Measurements from ENCODE around the gene NIPAL3. TPM values are rescaled to one million over a fixed set of nuclear protein-coding genes. Genes with fewer than 3 reads are reported as not detected.
A peak's percentile ranks its signal among the peaks of the same experiment; 100 is the strongest.

Gene NIPAL3
- polyA plus RNA-seq, 1 donor from 2014 or later, result 9.6 TPM

GRCh38 chr1:24416666-24417391, 1.2 kb downstream of the NIPAL3 start:
- Histone ChIP-seq H3K27ac (ENCODE audit: low read length) (no peak overlapping the region), H3K79me2 (replicated peaks; ENCODE audit: insufficient read depth, low read length) (no peaks in the 10 kb centered on the region), H3F3A (ENCODE audit: insufficient read depth, low read length, poor library complexity, severe bottlenecking) (no peaks in the 10 kb centered on the region), H4K20me1 (ENCODE audit: insufficient read depth) (no peaks in the 10 kb centered on the region), H3K9ac (ENCODE audit: low read length) (no peak overlapping the region), H3K4me2 (ENCODE audit: low read length) (peak overlapping the region; percentile 86), H3K9me2 (ENCODE audit: insufficient read depth, low read length) (no peaks in the 10 kb centered on the region), H3K27me3 (ENCODE audit: insufficient read depth, low read depth, low read length) (peaks cover 7% of the 10 kb centered on the region), H2AFZ (ENCODE audit: low read depth, low read length) (no peak overlapping the region), H3K9me3 (ENCODE audit: low read length) (no peaks in the 10 kb centered on the region), H3K4me3 (ENCODE audit: low read length) (peak overlapping the region; percentile 76), H3K36me3 (ENCODE audit: insufficient read depth, low read length) (no peaks in the 10 kb centered on the region)
- TF ChIP-seq RAD21 (conservative IDR thresholded peaks at IDR 0.05) (no peak), CTCF (IDR thresholded peaks at IDR 0.05; ENCODE audit: poor library complexity, severe bottlenecking) (no peak), EP300 (conservative IDR thresholded peaks at IDR 0.05; ENCODE audit: poor library complexity, severe bottlenecking) (no peak), MXI1 (conservative IDR thresholded peaks at IDR 0.05; ENCODE audit: poor library complexity, severe bottlenecking) (no peak), TAF1 (IDR thresholded peaks at IDR 0.05; ENCODE audit: low read depth) (no peak), EZH2 (IDR thresholded peaks at IDR 0.05; ENCODE audit: borderline replicate concordance, insufficient read depth, low read length, poor library complexity, severe bottlenecking) (no peak), POLR2AphosphoS5 (IDR thresholded peaks at IDR 0.05) (no peak), SMC3 (conservative IDR thresholded peaks at IDR 0.05; ENCODE audit: poor library complexity) (no peak)

GRCh38 chr1:24417681-24418080, 2.1 kb downstream of the NIPAL3 start:
- Histone ChIP-seq H3K36me3 (ENCODE audit: insufficient read depth, low read length) (no peaks in the 10 kb centered on the region), H3K27me3 (ENCODE audit: insufficient read depth, low read depth, low read length) (peaks cover 7% of the 10 kb centered on the region), H3K27ac (ENCODE audit: low read length) (no peak overlapping the region), H4K20me1 (ENCODE audit: insufficient read depth) (no peaks in the 10 kb centered on the region), H2AFZ (ENCODE audit: low read depth, low read length) (no peak overlapping the region), H3F3A (ENCODE audit: insufficient read depth, low read length, poor library complexity, severe bottlenecking) (no peaks in the 10 kb centered on the region), H3K79me2 (replicated peaks; ENCODE audit: insufficient read depth, low read length) (no peaks in the 10 kb centered on the region), H3K4me2 (ENCODE audit: low read length) (no peak overlapping the region), H3K9ac (ENCODE audit: low read length) (no peak overlapping the region), H3K4me3 (ENCODE audit: low read length) (no peak overlapping the region), H3K9me3 (ENCODE audit: low read length) (no peaks in the 10 kb centered on the region), H3K9me2 (ENCODE audit: insufficient read depth, low read length) (no peaks in the 10 kb centered on the region)
- TF ChIP-seq EP300 (conservative IDR thresholded peaks at IDR 0.05; ENCODE audit: poor library complexity, severe bottlenecking) (no peak), TAF1 (IDR thresholded peaks at IDR 0.05; ENCODE audit: low read depth) (no peak), POLR2AphosphoS5 (IDR thresholded peaks at IDR 0.05) (no peak), SMC3 (conservative IDR thresholded peaks at IDR 0.05; ENCODE audit: poor library complexity) (no peak), CTCF (IDR thresholded peaks at IDR 0.05; ENCODE audit: poor library complexity, severe bottlenecking) (no peak), RAD21 (conservative IDR thresholded peaks at IDR 0.05) (no peak), EZH2 (IDR thresholded peaks at IDR 0.05; ENCODE audit: borderline replicate concordance, insufficient read depth, low read length, poor library complexity, severe bottlenecking) (no peak), REST (IDR thresholded peaks at IDR 0.05; ENCODE audit: borderline replicate concordance) (no peak), MXI1 (conservative IDR thresholded peaks at IDR 0.05; ENCODE audit: poor library complexity, severe bottlenecking) (no peak)
